ENCODE results near the gene ATP13A1. TPM values are rescaled to one million over a fixed set of nuclear protein-coding genes. Genes with fewer than 3 reads are reported as not detected.
"Not testable (repeated sequence)": the region's sequence is repeated elsewhere in the genome, so short reads cannot be mapped to it uniquely, and the experiment has no call there.

ATP13A1 gene
- total and polyA plus RNA-seq, 2 donors (not counting 3 experiments of a cell fraction or from before 2014, with no cell fraction given), result 36.9 to 48.7 TPM

DNA sequence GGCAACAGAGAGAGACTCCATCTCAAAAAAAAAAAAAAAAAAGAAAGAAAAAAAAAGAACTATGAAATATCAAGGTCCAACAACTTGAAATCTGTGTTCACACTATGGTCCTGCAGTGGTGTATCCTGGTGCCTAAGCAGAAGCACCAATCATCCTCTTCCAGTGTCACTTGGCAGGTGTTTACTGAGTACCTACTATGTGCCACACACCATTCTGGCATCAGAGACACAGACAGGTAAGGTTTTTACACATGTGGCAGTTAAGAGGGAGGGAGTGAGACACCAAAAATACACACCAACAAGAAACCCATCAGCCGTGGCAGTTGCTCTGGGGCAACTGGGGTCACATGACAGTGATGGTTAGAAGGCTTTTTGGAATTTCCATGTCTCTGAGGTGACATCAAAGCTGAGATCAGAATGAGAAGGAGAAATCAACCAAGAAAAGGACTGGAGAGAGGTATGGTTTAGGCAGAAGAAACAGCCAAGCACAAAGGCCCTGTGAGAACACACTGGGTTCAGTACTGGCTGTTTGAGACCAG is 62.6 kb downstream of the ATP13A1 start:
- Histone ChIP-seq H2AFZ (ENCODE audit: low read depth, low read length) (no peak overlapping the region), H3K9ac (replicated peaks; ENCODE audit: extremely low read depth, insufficient read depth, low read length) (no peak overlapping the region), H3K79me2 (ENCODE audit: control insufficient read depth, insufficient read depth, low read length) (no peaks in the 10 kb centered on the region), H4K20me1 (replicated peaks; ENCODE audit: control insufficient read depth, extremely low read depth, insufficient read depth, low read length) (no peaks in the 10 kb centered on the region), H3K4me3 (replicated peaks in 1 of 3; ENCODE audit: insufficient read depth in 1 of 3, low read depth in 1 of 3, low read length in 3 of 3) (no peak overlapping the region), H3K4me2 (ENCODE audit: insufficient read depth, low read length) (no peak overlapping the region), H3K27ac (ENCODE audit: insufficient read depth, low read depth, low read length) (no peak overlapping the region), H3K9me3 (replicated peaks; ENCODE audit: control insufficient read depth, insufficient read depth, low read length) (no peaks in the 10 kb centered on the region), H3K27me3 (ENCODE audit: control insufficient read depth in 2 of 2, insufficient read depth in 2 of 2, low read length in 2 of 2) (no peaks in the 10 kb centered on the region), H3K4me1 (ENCODE audit: control insufficient read depth, extremely low read depth, insufficient read depth, low read length) (no peaks in the 10 kb centered on the region), H3K9me1 (replicated peaks; ENCODE audit: control insufficient read depth, extremely low read depth, insufficient read depth, low read length) (no peaks in the 10 kb centered on the region), H3K36me3 (ENCODE audit: control insufficient read depth in 2 of 2, extremely low read depth in 1 of 2, insufficient read depth in 2 of 2, low read length in 2 of 2) (no peaks in the 10 kb centered on the region)
- FAIRE-seq (no peak), DNase-seq (ENCODE audit: low read depth, low spot score) (no peak)
- dilution Hi-C loops (cut with MboI; ENCODE audit: extremely low pct_ligation_motif_present, low sequenced_read_pairs), result no loop called here
- no TSS peak for BruUV-seq (replicated peaks)
- CTCF ChIA-PET, result no interaction called here
- intact Hi-C loops (cut with micrococcal nuclease), result no loop called here
- POLR2A ChIA-PET, result no interaction called here
- TF ChIP-seq JUN (IDR thresholded peaks at IDR 0.05; ENCODE audit: borderline replicate concordance, insufficient read depth, insufficient read length, low read depth), result no peak
- TF ChIP-seq, protein P1, sequence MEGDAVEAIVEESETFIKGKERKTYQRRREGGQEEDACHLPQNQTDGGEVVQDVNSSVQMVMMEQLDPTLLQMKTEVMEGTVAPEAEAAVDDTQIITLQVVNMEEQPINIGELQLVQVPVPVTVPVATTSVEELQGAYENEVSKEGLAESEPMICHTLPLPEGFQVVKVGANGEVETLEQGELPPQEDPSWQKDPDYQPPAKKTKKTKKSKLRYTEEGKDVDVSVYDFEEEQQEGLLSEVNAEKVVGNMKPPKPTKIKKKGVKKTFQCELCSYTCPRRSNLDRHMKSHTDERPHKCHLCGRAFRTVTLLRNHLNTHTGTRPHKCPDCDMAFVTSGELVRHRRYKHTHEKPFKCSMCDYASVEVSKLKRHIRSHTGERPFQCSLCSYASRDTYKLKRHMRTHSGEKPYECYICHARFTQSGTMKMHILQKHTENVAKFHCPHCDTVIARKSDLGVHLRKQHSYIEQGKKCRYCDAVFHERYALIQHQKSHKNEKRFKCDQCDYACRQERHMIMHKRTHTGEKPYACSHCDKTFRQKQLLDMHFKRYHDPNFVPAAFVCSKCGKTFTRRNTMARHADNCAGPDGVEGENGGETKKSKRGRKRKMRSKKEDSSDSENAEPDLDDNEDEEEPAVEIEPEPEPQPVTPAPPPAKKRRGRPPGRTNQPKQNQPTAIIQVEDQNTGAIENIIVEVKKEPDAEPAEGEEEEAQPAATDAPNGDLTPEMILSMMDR (IDR thresholded peaks at IDR 0.05; ENCODE audit: extremely low read depth in 1 of 2, insufficient read depth in 1 of 2, low read depth in 1 of 2, low read length in 2 of 2), result no peak
- TF ChIP-seq FOS (IDR thresholded peaks at IDR 0.05; ENCODE audit: borderline replicate concordance, insufficient read depth, low read length), result no peak
- TF ChIP-seq, protein P2, sequence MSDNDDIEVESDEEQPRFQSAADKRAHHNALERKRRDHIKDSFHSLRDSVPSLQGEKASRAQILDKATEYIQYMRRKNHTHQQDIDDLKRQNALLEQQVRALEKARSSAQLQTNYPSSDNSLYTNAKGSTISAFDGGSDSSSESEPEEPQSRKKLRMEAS (IDR thresholded peaks at IDR 0.05; ENCODE audit: insufficient read depth, insufficient read length), result no peak
- no peak for TF ChIP-seq MYC (IDR thresholded peaks at IDR 0.05; ENCODE audit: low read depth, low read length)
- TF ChIP-seq POLR2A (IDR thresholded peaks at IDR 0.05; ENCODE audit: low read depth, low read length), result no peak
- no peak for TF ChIP-seq GATA2 (IDR thresholded peaks at IDR 0.05; ENCODE audit: insufficient read depth, insufficient read length, low read depth, low read length)
- no peak for TF ChIP-seq POLR2AphosphoS5 (IDR thresholded peaks at IDR 0.05; ENCODE audit: insufficient read depth, low read depth, low read length)
- no peak for TF ChIP-seq EZH2 (IDR thresholded peaks at IDR 0.05; ENCODE audit: borderline replicate concordance, low read depth, low read length, severe bottlenecking)

GRCh38 chr19:19598728-19599451 is 64.6 kb downstream of the ATP13A1 start:
- intact Hi-C loops (cut with micrococcal nuclease); H2AFZ ChIP-seq (ENCODE audit: low read depth, low read length); FAIRE-seq; H3K9me1 ChIP-seq (replicated peaks; ENCODE audit: control insufficient read depth, extremely low read depth, insufficient read depth, low read length); H3K9me3 ChIP-seq (replicated peaks; ENCODE audit: control insufficient read depth, insufficient read depth, low read length); H3K4me2 ChIP-seq (ENCODE audit: insufficient read depth, low read length); CTCF ChIA-PET; H3K4me3 ChIP-seq (replicated peaks in 1 of 3; ENCODE audit: insufficient read depth in 1 of 3, low read depth in 1 of 3, low read length in 3 of 3); DNase-seq (ENCODE audit: low read depth, low spot score); H3K79me2 ChIP-seq (ENCODE audit: control insufficient read depth, insufficient read depth, low read length); BruUV-seq (replicated peaks); H3K27me3 ChIP-seq (ENCODE audit: control insufficient read depth in 2 of 2, insufficient read depth in 2 of 2, low read length in 2 of 2); H4K20me1 ChIP-seq (replicated peaks; ENCODE audit: control insufficient read depth, extremely low read depth, insufficient read depth, low read length); H3K36me3 ChIP-seq (ENCODE audit: control insufficient read depth in 2 of 2, extremely low read depth in 1 of 2, insufficient read depth in 2 of 2, low read length in 2 of 2); POLR2A ChIA-PET; H3K9ac ChIP-seq (replicated peaks; ENCODE audit: extremely low read depth, insufficient read depth, low read length); H3K4me1 ChIP-seq (ENCODE audit: control insufficient read depth, extremely low read depth, insufficient read depth, low read length); H3K27ac ChIP-seq (ENCODE audit: insufficient read depth, low read depth, low read length); dilution Hi-C loops (cut with MboI; ENCODE audit: extremely low pct_ligation_motif_present, low sequenced_read_pairs): not testable (repeated sequence)
